HG03103 (cell line): ENCODE data around the gene TTC21B.
A peak's percentile ranks its signal among the peaks of the same experiment; 100 is the strongest.

Experiments
- ATAC-seq: cut with Tn5 transposase; IDR thresholded peaks from one replicate; pipeline ENCODE4 v1.9.1; 2021; ENCODE audit warnings: low read depth; ENCODE audit not compliant: unreplicated experiment

TTC21B gene

GRCh38 chr2:165927353-165927752 lies 26.2 kb downstream of the TTC21B start:
- no peak for ATAC-seq

- ATAC-seq: no peak
Measured at GRCh38 chr2:165924946-165925345, 28.6 kb downstream of the TTC21B start.

GRCh38 chr2:165920748-165921147 lies 32.8 kb downstream of the TTC21B start:
- ATAC-seq: no peak

GRCh38 chr2:165913636-165914035 lies 39.9 kb downstream of the TTC21B start:
- ATAC-seq: no peak

GRCh38 chr2:165911981-165912380 lies 41.6 kb downstream of the TTC21B start:
- ATAC-seq: no peak

GRCh38 chr2:165911231-165911630 lies 42.3 kb downstream of the TTC21B start:
- ATAC-seq: no peak

GRCh38 chr2:165909466-165909865 lies 44.1 kb downstream of the TTC21B start:
- ATAC-seq: no peak

GRCh38 chr2:165905854-165906253 lies 47.7 kb downstream of the TTC21B start:
- ATAC-seq: no peak

- no peak for ATAC-seq
Measured at GRCh38 chr2:165905269-165905668, 48.3 kb downstream of the TTC21B start.

GRCh38 chr2:165904432-165904831 lies 49.1 kb downstream of the TTC21B start:
- ATAC-seq: no peak

- no peak for ATAC-seq
Measured at GRCh38 chr2:165903406-165903805, 50.2 kb downstream of the TTC21B start.

- no peak for ATAC-seq
Measured at GRCh38 chr2:165902934-165903333, 50.6 kb downstream of the TTC21B start.

GRCh38 chr2:165901620-165902298 lies 51.8 kb downstream of the TTC21B start:
- ATAC-seq: no peak

GRCh38 chr2:165899311-165899710 lies 54.3 kb downstream of the TTC21B start:
- ATAC-seq: no peak

GRCh38 chr2:165898381-165898780 lies 55.2 kb downstream of the TTC21B start:
- no peak for ATAC-seq

GRCh38 chr2:165897726-165898125 lies 55.9 kb downstream of the TTC21B start:
- peak; percentile 76 for ATAC-seq

GRCh38 chr2:165897074-165897473 lies 56.5 kb downstream of the TTC21B start:
- no peak for ATAC-seq

GRCh38 chr2:165895974-165896373 lies 57.6 kb downstream of the TTC21B start:
- ATAC-seq: peak; percentile 77

- no peak for ATAC-seq
Measured at GRCh38 chr2:165893556-165893955, 60.0 kb downstream of the TTC21B start.

GRCh38 chr2:165892526-165892925 lies 61.0 kb downstream of the TTC21B start:
- no peak for ATAC-seq

- no peak for ATAC-seq
Measured at GRCh38 chr2:165891943-165892342, 61.6 kb downstream of the TTC21B start.

GRCh38 chr2:165891345-165891744 lies 62.2 kb downstream of the TTC21B start:
- ATAC-seq: no peak

- no peak for ATAC-seq
Measured at GRCh38 chr2:165889798-165890197, 63.8 kb downstream of the TTC21B start.
